Activated CD8-positive, alpha-beta T cell treated with anti-CD3 and anti-CD28 coated beads, Interleukin-2, amount 10 ng/mL, durations not matched to agents 7 days and 5 days (primary cell): Measurements from ENCODE around the gene DAW1. TPM values are rescaled to one million over a fixed set of nuclear protein-coding genes. Genes with fewer than 3 reads are reported as not detected.

Experiments used
- ATAC-seq: fragments of 150-1000 bp; cut with Tn5 transposase; one replicate; pipeline ENCODE4 v1.10.0; 2021; ENCODE audit warnings: moderate library complexity
- CTCF ChIA-PET: fragments of 350-600 bp; sonication (Branson Sonifier 250); formaldehyde crosslinking; loops from one replicate; lab custom pipeline; 2021; ENCODE audit warnings: antibody characterized with exemption; lab: Charles Lee
- POLR2A ChIA-PET: fragments of 350-600 bp; sonication (Branson Sonifier 250); formaldehyde crosslinking; loops from one replicate; lab custom pipeline; 2021; ENCODE audit warnings: antibody characterized with exemption; lab: Charles Lee
- DNase-seq: peaks from one replicate; pipeline ENCODE4 v3.0.0-alpha.2; 2020
- H3K27ac Mint-ChIP-seq: one replicate; pipeline ENCODE4 v1.8.0; 2021; ENCODE audit warnings: mild to moderate bottlenecking, mixed read lengths
- H3K27me3 Mint-ChIP-seq: one replicate; pipeline ENCODE4 v1.8.0; 2021; ENCODE audit warnings: low read depth, mixed read lengths
- H3K36me3 Mint-ChIP-seq: one replicate; pipeline ENCODE4 v1.8.0; 2021; ENCODE audit warnings: low read depth, mixed read lengths
- H3K4me1 Mint-ChIP-seq: one replicate; pipeline ENCODE4 v1.8.0; 2021; ENCODE audit warnings: low read depth, mixed read lengths
- H3K4me3 Mint-ChIP-seq: one replicate; pipeline ENCODE4 v1.8.0; 2021; ENCODE audit warnings: mild to moderate bottlenecking, mixed read lengths
- H3K9me3 Mint-ChIP-seq: one replicate; pipeline ENCODE4 v1.8.0; 2022; ENCODE audit warnings: mixed read lengths; ENCODE audit not compliant: insufficient read depth
- total RNA-seq, 2 experiments: library from RNA; stranded (reverse); gene quantifications; one replicate each; pipeline ENCODE4 v1.2.3, GENCODE V29; 2021

Gene DAW1, protein sequence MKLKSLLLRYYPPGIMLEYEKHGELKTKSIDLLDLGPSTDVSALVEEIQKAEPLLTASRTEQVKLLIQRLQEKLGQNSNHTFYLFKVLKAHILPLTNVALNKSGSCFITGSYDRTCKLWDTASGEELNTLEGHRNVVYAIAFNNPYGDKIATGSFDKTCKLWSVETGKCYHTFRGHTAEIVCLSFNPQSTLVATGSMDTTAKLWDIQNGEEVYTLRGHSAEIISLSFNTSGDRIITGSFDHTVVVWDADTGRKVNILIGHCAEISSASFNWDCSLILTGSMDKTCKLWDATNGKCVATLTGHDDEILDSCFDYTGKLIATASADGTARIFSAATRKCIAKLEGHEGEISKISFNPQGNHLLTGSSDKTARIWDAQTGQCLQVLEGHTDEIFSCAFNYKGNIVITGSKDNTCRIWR
- total RNA-seq: not detected

DNA sequence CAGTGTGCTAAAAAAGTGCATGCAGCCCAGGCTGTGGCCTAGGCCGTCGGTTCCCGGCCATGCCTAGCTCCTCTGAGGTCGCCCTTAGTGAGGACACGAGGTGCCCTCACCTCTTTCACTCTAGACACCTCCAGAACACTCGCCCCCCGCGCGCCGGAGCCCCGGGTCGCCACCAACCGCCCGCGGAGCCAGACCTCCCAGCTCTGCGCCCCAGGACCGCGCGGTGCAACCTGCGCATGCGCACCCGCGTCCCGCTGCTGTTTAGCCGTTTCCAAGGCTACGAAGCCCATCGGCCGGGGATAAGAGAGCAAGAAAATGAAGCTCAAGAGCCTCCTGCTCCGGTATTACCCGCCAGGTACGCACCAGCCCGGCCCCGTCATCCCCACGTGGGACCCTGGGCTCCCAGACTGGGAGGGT, at the start of gene DAW1:
DAW1 (plus strand) TSS at position 257 of the 417 bp plus-strand sequence; CDS start at position 316, 59 bp downstream.
- ChIA-PET CTCF (interaction anchor here (0.8 kb wide), 1 partner anchor 9 kb away, joined by 3 read pairs; no protein-coding TSS in a partner anchor), POLR2A (no interaction called here)
- H3K4me1 Mint-ChIP-seq: no peaks in the 10 kb centered on the region
- H3K9me3 Mint-ChIP-seq: no peaks in the 10 kb centered on the region
- H3K27ac Mint-ChIP-seq: no peak within 1 kb of the TSS
- no peaks in the 10 kb centered on the region for H3K36me3 Mint-ChIP-seq
- peak; percentile 92 for ATAC-seq
- no peak within 1 kb of the TSS for H3K4me3 Mint-ChIP-seq
- H3K27me3 Mint-ChIP-seq: peaks cover 16% of the 10 kb centered on the region
- peak; percentile 51 for DNase-seq

DNA sequence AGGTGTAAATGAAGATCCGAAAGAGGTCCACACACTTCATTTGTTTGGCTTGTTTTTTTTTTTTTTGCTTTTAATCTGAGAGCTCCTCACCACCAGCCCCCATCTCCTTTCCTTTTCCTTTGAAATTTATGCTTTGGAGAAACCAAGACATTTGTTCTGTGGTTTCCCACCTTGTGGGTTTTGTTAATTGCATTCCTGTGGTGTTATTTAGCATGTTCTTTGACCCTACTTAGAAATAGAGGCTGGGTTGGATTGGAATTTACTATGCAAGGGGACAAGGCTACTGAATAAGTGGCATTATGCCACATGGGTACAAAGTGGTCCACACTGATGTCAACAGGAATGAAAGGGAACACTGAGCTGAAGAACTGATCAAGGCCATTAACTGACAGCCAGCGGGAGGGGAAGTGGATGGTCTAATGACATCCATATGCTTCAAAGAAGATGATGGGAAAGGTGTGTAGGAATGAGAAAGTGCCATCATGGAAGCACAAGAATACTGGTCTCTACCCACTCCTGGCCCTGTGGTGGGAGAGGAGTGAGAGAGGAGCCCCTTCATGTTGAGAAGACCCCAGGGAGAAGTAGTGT, 48.9 kb upstream of the DAW1 start:
- ATAC-seq (no peak), DNase-seq (no peak)
- Mint-ChIP-seq H3K4me1 (no peaks in the 10 kb centered on the region), H3K4me3 (no peak overlapping the region), H3K27ac (no peak overlapping the region), H3K36me3 (no peaks in the 10 kb centered on the region), H3K9me3 (no peaks in the 10 kb centered on the region), H3K27me3 (peaks cover 4% of the 10 kb centered on the region)
- POLR2A ChIA-PET: no interaction called here
- CTCF ChIA-PET: no interaction called here

DNA sequence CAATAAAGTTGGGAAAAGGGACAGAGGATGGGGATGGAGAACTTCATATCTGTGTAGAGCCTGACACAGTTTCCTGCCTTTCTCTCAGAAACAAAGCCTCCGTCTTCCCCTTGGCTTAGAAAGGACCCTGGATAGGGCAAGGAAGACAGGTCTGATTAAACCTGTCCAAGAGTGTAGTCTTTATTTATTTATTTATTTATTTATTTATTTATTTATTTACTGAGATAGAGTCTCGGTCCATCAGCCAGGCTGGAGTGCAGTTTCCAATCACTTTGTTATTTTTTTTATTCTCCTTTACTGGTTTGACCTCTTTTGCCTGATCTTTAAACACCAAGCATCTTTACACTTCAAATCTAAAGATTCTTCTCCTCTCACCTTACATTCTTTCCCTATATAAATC, 47.5 kb upstream of the DAW1 start:
- CTCF ChIA-PET: no interaction called here
- Mint-ChIP-seq H3K27me3 (peaks cover 4% of the 10 kb centered on the region), H3K36me3 (no peaks in the 10 kb centered on the region), H3K4me3 (no peak overlapping the region), H3K4me1 (no peaks in the 10 kb centered on the region), H3K27ac (no peak overlapping the region), H3K9me3 (no peaks in the 10 kb centered on the region)
- POLR2A ChIA-PET: no interaction called here
- ATAC-seq: no peak
- no peak for DNase-seq

DNA sequence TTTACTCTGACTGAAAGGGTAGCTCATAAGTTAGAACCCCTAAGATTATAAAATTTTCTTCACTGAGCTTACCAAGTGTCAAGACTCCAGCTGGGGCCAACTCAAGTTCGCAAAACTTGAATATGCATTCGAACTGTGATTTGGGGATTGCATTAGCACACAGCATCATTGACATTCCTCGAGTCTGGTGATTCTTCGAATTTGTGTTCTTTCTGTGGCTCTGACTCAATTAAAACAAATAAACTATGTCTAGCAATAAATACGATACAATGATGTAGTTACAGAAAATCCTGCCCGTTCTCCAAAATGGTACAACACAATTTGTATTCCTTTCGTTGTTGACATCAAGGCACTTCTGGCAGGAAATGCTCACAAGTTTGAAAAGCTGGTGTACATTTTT, 46.7 kb upstream of the DAW1 start:
- Mint-ChIP-seq H3K36me3 (no peaks in the 10 kb centered on the region), H3K9me3 (no peaks in the 10 kb centered on the region), H3K4me3 (no peak overlapping the region), H3K27ac (no peak overlapping the region), H3K4me1 (no peaks in the 10 kb centered on the region), H3K27me3 (peaks cover 4% of the 10 kb centered on the region)
- CTCF ChIA-PET: no interaction called here
- POLR2A ChIA-PET: no interaction called here
- ATAC-seq (no peak), DNase-seq (no peak)

DNA sequence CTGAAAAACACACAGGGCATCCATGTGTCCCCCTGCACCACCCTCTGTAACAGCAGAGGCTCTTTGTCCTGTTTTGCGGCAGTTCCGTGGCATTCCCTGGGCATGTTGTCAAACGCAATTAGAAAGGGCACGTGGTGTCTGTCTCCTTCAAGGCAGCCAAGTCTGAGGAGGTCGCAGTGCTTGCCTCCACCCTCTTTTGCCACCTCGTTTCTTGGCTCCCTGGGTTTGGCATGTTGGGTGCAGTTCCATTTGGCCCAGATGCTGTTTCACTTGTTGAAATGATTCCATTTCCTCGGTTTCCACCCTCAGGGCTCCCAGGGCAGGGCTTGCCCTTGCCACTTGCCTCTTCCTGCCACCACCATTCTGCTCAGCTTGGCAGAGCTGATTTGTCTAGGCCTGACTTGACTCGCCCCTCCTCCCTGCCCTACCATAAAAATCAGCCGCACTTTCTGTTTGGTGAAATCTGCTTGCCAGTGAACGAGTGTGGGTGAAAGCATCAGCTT, 45.4 kb upstream of the DAW1 start:
- ChIA-PET CTCF (no interaction called here), POLR2A (no interaction called here)
- Mint-ChIP-seq H3K36me3 (no peaks in the 10 kb centered on the region), H3K4me1 (no peaks in the 10 kb centered on the region), H3K27me3 (peaks cover 2% of the 10 kb centered on the region), H3K4me3 (no peak overlapping the region), H3K9me3 (no peaks in the 10 kb centered on the region), H3K27ac (no peak overlapping the region)
- no peak for DNase-seq
- ATAC-seq: no peak

DNA sequence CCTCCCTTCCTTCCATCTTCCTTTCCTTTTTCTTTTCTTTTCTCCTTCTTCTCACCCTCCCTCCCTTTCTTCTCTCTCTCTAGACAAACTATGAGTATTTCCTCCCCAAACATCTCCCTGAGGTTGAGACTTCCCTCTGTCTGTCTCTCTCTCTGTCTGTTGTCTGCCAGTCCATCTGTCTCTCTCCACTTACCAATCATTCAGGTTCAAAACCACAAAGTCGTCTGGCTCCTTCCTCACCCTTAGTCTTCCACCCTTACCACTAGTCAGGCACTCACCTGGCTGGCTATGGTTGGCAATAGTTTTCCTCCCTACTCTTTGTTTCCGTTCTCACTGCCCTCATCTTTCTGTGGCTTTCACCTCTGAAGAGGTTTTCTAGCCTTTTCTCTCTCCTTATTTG, 44.9 kb upstream of the DAW1 start:
- ATAC-seq (no peak), DNase-seq (no peak)
- Mint-ChIP-seq H3K9me3 (no peaks in the 10 kb centered on the region), H3K36me3 (no peaks in the 10 kb centered on the region), H3K27me3 (peaks cover 2% of the 10 kb centered on the region), H3K4me1 (no peaks in the 10 kb centered on the region), H3K4me3 (no peak overlapping the region), H3K27ac (peak overlapping the region; percentile 37)
- CTCF ChIA-PET: no interaction called here
- POLR2A ChIA-PET: no interaction called here

DNA sequence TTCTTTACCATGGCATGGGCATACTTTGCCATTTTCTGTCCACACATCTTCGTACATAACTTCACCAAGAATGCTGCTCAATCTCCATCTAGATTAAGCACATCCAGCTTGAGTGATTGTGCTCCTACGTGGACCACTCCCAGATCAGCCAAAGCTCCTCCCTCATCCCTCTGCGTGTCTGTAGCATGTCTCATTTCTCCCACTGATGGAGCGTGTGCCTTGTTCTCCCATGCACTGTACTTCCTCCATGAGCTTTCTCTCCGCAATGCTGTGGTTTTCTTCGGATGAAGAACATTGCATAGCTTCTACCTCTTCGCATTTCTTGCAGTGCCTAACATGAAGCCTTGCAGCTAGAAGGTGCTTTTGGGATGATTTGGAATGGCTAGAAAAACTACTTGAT, 44.3 kb upstream of the DAW1 start:
- Mint-ChIP-seq H3K27me3 (peaks cover 2% of the 10 kb centered on the region), H3K9me3 (no peaks in the 10 kb centered on the region), H3K4me1 (no peaks in the 10 kb centered on the region), H3K4me3 (no peak overlapping the region), H3K27ac (no peak overlapping the region), H3K36me3 (no peaks in the 10 kb centered on the region)
- CTCF ChIA-PET: no interaction called here
- ATAC-seq (no peak), DNase-seq (no peak)
- POLR2A ChIA-PET: no interaction called here

DNA sequence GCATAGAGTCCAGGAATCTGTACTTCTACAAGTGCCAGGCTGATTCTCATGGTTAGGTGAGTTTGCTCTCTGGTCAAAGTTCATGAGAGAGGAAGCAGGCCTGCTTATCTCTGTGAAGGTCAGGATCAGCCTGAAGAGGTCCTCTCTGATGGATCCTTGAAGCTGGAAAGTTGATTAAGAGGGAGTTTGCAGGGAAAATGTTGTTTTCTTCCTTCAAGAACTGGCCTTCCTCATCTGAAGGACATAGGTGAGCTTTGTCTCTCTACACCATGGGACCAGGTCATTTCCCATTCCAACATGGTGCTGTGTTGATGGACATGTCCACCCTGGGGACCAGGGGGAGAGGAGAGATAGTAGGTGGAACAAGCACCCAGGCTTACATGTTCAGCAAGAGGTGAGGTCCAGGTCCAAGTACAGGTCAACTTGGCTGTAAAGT, 42.9 kb upstream of the DAW1 start:
- DNase-seq (no peak), ATAC-seq (no peak)
- H3K4me3 Mint-ChIP-seq: no peak overlapping the region
- H3K27me3 Mint-ChIP-seq: no peaks in the 10 kb centered on the region
- CTCF ChIA-PET: no interaction called here
- POLR2A ChIA-PET: no interaction called here
- H3K4me1 Mint-ChIP-seq: no peaks in the 10 kb centered on the region
- H3K27ac Mint-ChIP-seq: no peak overlapping the region
- H3K9me3 Mint-ChIP-seq: no peaks in the 10 kb centered on the region
- no peaks in the 10 kb centered on the region for H3K36me3 Mint-ChIP-seq

DNA sequence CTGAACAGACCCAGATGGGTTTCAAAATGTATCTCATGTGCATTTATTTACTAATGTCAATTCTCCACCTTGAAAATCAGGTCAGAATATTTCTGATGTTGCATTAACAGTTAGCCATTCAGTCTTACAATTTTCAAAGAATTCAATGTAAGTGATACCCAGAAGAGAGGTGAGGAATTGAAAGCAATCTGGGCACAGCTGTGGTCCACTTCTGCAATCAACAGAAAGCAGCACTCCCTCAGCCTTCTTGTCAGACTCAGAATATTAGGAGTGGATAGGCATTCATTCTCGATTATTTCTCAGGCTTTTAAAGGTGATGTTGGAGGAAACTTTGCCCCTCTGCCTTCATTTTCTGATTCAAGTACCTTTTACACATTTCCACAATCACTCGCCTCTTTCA, 42.1 kb upstream of the DAW1 start:
- no peak for ATAC-seq

DNA sequence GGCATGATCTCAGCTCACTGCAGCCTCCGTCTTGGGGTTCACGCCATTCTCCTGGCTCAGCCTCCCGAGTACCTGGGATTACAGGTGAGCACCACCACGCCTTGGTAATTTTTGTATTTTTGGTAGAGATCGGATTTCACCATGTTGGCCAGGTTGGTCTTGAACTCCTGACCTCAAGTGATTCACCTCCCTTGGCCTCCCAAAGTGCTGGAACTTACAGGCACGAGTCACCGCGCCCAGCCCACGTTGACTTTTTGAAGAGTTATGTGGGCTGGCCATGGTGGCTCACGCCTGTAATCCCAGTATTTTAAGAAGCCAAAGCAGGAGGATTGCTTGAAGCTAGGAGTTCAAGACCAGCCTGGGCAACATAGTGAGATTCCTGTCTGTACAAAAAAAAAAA, 37.0 kb upstream of the DAW1 start:
- Mint-ChIP-seq H3K36me3 (no peaks in the 10 kb centered on the region), H3K27ac (no peak overlapping the region), H3K9me3 (no peaks in the 10 kb centered on the region), H3K27me3 (no peaks in the 10 kb centered on the region), H3K4me3 (no peak overlapping the region), H3K4me1 (no peaks in the 10 kb centered on the region)
- CTCF ChIA-PET: no interaction called here
- POLR2A ChIA-PET: no interaction called here
- no peak for DNase-seq
- no peak for ATAC-seq

More for the DNA sequence above, 42.1 kb upstream of the DAW1 start:
- no peaks in the 10 kb centered on the region for H3K36me3 Mint-ChIP-seq
- no peaks in the 10 kb centered on the region for H3K4me1 Mint-ChIP-seq
- no peak overlapping the region for H3K4me3 Mint-ChIP-seq
- H3K9me3 Mint-ChIP-seq: no peaks in the 10 kb centered on the region
- H3K27ac Mint-ChIP-seq: no peak overlapping the region
- no peak for DNase-seq
- no peaks in the 10 kb centered on the region for H3K27me3 Mint-ChIP-seq
- ChIA-PET CTCF (no interaction called here), POLR2A (no interaction called here)

DNA sequence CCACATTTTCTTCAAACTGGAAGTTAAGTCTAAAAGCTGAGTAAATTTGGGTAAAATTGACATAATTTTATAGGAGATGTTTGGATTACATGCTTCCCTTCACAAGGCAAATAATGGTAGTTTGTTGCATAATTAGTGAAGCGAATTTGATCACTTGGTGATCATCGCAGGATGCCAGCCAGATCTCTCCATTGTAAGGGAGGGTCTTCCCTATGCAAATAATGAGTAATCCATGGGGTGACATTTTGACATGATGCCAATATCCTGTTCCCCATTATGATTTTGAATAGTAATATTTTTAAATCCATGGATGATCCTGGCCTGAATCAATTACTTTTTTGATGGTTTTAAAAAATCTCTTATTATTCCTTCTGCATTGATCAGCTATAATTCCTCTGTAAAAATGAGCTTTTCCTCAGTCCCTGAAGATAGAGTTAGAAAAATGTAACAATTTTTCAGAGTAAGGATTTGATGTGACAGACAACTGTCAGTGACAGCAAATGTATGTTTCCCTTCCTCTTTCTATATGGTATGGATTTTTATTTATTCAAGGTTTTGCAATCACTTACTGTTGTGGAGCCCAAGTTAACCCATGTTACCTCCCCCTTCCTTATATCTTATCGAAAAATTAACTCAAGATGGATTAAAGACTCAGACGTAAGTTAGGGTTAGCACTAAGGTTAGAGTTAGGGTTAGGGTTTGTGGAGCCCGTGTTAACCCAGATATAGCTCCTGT, 36.3 kb upstream of the DAW1 start:
- CTCF ChIA-PET: no interaction called here
- no peaks in the 10 kb centered on the region for H3K36me3 Mint-ChIP-seq
- H3K4me1 Mint-ChIP-seq: no peaks in the 10 kb centered on the region
- no peaks in the 10 kb centered on the region for H3K27me3 Mint-ChIP-seq
- H3K4me3 Mint-ChIP-seq: no peak overlapping the region
- H3K9me3 Mint-ChIP-seq: no peaks in the 10 kb centered on the region
- H3K27ac Mint-ChIP-seq: no peak overlapping the region
- DNase-seq (no peak), ATAC-seq (no peak)
- POLR2A ChIA-PET: no interaction called here
